Fibroblast of pulmonary artery (primary cell): ENCODE results near the gene PTPRM.

Experiments used
- DNase-seq: peaks from one replicate; pipeline ENCODE4 v3.0.0-alpha.2; 2010; ENCODE audit warnings: low read depth
- H3K4me3 ChIP-seq: replicated peaks from 2 replicates; pipeline ENCODE4 v1.5.1; 2011; ENCODE audit warnings: low read depth, mild to moderate bottlenecking, control low read depth, low read length, moderate library complexity
- TF ChIP-seq, protein P1 (sequence below): IDR thresholded peaks from 2 replicates; pipeline ENCODE4 v1.5.1; 2011; ENCODE audit warnings: mild to moderate bottlenecking, control low read depth, low read length, inconsistent platforms; ENCODE audit errors: missing control alignments

PTPRM gene

DNA sequence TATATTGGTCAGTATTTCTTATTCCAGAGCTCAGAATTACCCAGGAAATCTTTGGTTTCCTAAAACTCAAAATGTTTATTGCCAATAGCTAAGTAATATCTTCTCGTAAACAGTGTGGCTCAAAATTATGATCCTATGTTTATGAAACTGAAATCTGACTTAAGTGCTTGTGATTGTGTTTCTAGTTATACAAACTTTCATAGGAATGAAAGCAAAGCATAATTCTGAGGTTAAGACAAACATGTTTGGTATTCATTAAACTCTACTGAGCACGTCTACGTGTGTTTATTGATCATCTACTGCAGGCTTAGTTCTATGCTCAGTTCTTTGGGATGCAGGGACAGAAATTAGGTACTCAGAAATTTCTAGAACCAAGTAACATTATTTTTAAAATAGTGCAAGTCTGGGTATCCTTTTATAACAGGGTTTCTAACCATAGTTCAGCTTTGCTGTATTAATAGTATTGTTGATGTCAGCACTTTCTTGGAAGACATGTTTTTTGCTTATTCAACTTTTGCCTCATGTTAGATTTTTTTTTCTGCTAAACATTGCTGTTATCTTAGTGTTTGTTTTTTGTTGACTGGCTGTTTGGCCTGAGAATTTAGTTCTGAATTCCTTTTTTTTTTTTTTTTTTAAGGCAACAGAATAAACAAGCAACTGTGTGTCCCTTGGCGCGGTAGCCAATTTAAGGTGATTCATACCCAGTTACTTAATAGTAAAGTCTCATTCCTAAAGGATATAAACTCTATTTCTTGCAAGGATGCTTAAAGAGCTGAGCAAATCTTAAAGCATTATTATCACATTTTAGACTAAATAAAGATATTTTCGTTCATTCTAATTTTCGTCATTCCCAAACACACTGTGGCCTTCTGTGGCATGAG lies 31.3 kb downstream of the PTPRM start:
- peak; percentile 50 for DNase-seq
- TF ChIP-seq, protein P1, sequence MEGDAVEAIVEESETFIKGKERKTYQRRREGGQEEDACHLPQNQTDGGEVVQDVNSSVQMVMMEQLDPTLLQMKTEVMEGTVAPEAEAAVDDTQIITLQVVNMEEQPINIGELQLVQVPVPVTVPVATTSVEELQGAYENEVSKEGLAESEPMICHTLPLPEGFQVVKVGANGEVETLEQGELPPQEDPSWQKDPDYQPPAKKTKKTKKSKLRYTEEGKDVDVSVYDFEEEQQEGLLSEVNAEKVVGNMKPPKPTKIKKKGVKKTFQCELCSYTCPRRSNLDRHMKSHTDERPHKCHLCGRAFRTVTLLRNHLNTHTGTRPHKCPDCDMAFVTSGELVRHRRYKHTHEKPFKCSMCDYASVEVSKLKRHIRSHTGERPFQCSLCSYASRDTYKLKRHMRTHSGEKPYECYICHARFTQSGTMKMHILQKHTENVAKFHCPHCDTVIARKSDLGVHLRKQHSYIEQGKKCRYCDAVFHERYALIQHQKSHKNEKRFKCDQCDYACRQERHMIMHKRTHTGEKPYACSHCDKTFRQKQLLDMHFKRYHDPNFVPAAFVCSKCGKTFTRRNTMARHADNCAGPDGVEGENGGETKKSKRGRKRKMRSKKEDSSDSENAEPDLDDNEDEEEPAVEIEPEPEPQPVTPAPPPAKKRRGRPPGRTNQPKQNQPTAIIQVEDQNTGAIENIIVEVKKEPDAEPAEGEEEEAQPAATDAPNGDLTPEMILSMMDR = no peak

DNA sequence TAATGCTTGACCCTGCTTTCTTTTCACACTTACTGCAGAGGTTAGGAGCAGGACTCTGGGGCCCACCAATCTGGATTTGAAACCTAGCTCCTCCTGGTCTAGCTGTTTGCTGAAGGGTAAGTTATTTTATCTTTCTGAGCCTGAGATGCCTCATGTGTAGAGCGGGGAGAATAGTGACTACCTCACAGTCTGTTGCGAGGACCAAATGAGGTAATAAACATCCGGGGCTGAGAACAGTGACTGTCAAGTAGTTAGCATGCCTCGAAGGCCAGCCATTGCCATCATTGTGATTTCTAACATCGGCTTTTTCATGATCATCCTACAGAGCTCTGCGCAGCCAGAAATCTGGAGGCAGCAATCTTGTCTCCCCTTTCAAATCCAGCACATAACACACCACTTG lies 32.9 kb downstream of the PTPRM start:
- TF ChIP-seq, protein P1 = no peak
- no peak overlapping the region for H3K4me3 ChIP-seq
- no peak for DNase-seq

More for the DNA sequence above, 31.3 kb downstream of the PTPRM start:
- no peak overlapping the region for H3K4me3 ChIP-seq

DNA sequence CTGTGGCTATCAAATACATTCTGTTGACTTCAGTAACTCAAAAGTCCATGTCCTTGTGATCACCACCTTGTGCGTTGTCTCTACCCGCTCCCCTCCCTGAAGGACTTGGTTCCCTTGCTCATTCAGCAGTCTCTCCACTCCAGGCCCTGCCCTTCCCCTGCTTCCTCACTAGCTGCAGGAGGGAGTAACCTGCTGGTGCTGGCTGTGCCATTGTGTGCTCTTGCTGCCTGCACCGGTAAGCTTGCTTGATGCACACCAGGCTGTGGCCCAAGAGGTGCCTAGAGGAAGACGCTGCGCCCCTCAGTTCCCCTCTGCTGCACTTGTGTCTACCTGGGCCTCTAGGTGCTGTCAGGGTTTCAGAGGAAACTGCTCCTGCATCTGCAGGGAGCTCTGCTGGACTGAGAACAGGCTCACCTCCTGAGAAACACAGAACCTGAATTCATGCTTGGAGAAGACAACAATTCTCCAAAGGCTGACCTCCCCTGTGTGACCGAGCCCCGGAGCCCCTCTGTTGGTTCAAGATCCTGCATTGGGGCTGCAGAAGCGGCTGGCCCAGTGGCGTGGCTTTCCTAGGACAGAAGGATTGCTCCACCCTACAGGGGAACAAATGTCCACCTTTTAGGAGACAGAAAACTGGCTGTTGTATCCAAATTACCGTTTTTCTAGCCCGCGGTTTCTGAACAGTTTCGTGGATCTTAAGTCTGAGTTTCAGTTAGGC lies 33.6 kb downstream of the PTPRM start:
- TF ChIP-seq, protein P1 = no peak
- DNase-seq = no peak
- no peak overlapping the region for H3K4me3 ChIP-seq

- H3K4me3 ChIP-seq = no peak overlapping the region
- DNase-seq = peak; percentile 57
- TF ChIP-seq, protein P1 = peak; percentile 29
These were observed 34.1 kb downstream of the PTPRM start for GRCh38 chr18:7601246-7601615.

- TF ChIP-seq, protein P1 = no peak
- no peak for DNase-seq
- no peak overlapping the region for H3K4me3 ChIP-seq
These were observed 34.8 kb downstream of the PTPRM start for GRCh38 chr18:7601936-7602335.

GRCh38 chr18:7603259-7604000 lies 36.3 kb downstream of the PTPRM start:
- TF ChIP-seq, protein P1 = no peak

More at GRCh38 chr18:7603259-7604000, 36.3 kb downstream of the PTPRM start:
- H3K4me3 ChIP-seq = no peak overlapping the region
- DNase-seq = no peak
